Stomach (tissue), 9 donors: Measurements from ENCODE around the gene NDUFB2. TPM values are rescaled to one million over a fixed set of nuclear protein-coding genes. Genes with fewer than 3 reads are reported as not detected.

Experiments
- DNase-seq, 2 donors: peaks; one replicate each; pipeline versions ENCODE4 v3.0.0 to v3.0.0-alpha.2; 2013 to 2019
- H3K27ac ChIP-seq, 5 donors: fragments of 200-600 bp in 4 of 5; sonication (generic) in 4 of 5; one replicate each; pipeline ENCODE4 v1.5.1; 2013 to 2019; ENCODE audit warnings: mild to moderate bottlenecking in 1 of 5, moderate library complexity in 1 of 5
- H3K27me3 ChIP-seq, 3 donors: fragments of 200-600 bp; sonication (generic); one replicate each; pipeline ENCODE4 v1.5.1; 2017 to 2019; ENCODE audit warnings: mixed run types in 1 of 3
- H3K36me3 ChIP-seq, 4 donors: fragments of 200-600 bp; sonication (generic); 1 replicate in 3 of 4; 2 replicates in 1 of 4; pipeline ENCODE4 v1.5.1; 2016 to 2019
- H3K4me1 ChIP-seq, 4 donors: fragments of 200-600 bp; sonication (generic); one replicate each; pipeline ENCODE4 v1.5.1; 2016 to 2019
- H3K4me3 ChIP-seq, 4 donors: fragments of 200-600 bp; sonication (generic) in 3 of 4; one replicate each; pipeline ENCODE4 v1.5.1; 2016 to 2019; ENCODE audit warnings: mild to moderate bottlenecking in 1 of 4
- H3K9me3 ChIP-seq, 4 donors: fragments of 200-600 bp; sonication (generic); one replicate each; pipeline ENCODE4 v1.5.1; 2016 to 2019
- EP300 ChIP-seq: sonication (generic); formaldehyde crosslinking; IDR thresholded peaks from one replicate; pipeline ENCODE4 v1.6.1; 2017; ENCODE audit warnings: antibody characterized with exemption
- POLR2A ChIP-seq, 4 donors: fragments of 450-650 bp; IDR thresholded peaks; one replicate each; pipeline ENCODE4 v1.6.1; 2016; ENCODE audit warnings: antibody characterized with exemption in 4 of 4, control low read depth in 2 of 4, mild to moderate bottlenecking in 1 of 4, moderate library complexity in 1 of 4
- POLR2AphosphoS5 ChIP-seq, 3 donors: sonication (generic); formaldehyde crosslinking; IDR thresholded peaks; one replicate each; pipeline ENCODE4 v1.6.1; 2016; ENCODE audit warnings: antibody characterized with exemption in 3 of 3
- WGBS, 5 donors: extraction: QIAGEN DNeasy Blood & Tissue Kit in 3 of 5; methylation state at CpG; one replicate each; pipeline versions ENCODE4 v1.1.5 to v1.1.7; 2013 to 2018; 5-methylcytosine and 5-hydroxymethylcytosine counted together
- intact Hi-C: fragments of 100-400 bp; cut with DNase I; formaldehyde crosslinking; loops from one replicate; pipeline ENCODE4 v1.15.1; 2023; ENCODE audit warnings: low total_unique reads
- polyA plus RNA-seq, 3 donors: library from polyadenylated mRNA; stranded (reverse); fragments of 200-250 nt; gene quantifications; one replicate each; pipeline ENCODE4 v1.2.3, GENCODE V29; 2013
- total RNA-seq, 5 donors: library from RNA; depleted of rRNA; stranded (reverse); fragments of >200 nt; gene quantifications; one replicate each; pipeline versions ENCODE4 v1.1.0 to v1.2.3, GENCODE V29; 2014 to 2016
- TF ChIP-seq, protein P1 (sequence below), 7 experiments: fragments of 450-650 bp in 4 of 7; fragments of 200-600 bp in 3 of 7; sonication (generic) in 3 of 7; IDR thresholded peaks; one replicate each; pipeline ENCODE4 v1.5.1; 2016 to 2019; ENCODE audit warnings: antibody characterized with exemption in 7 of 7, control low read depth in 2 of 7, mild to moderate bottlenecking in 1 of 7
- donor health status: healthy with polysubstance abuse.
- donor health status: Bipolar disorder and iron deficiency.
- donor health status: healthy.

NDUFB2 gene
- total and polyA plus RNA-seq, 8 donors, result 25.2 to 608 (median 96.6) TPM

DNA sequence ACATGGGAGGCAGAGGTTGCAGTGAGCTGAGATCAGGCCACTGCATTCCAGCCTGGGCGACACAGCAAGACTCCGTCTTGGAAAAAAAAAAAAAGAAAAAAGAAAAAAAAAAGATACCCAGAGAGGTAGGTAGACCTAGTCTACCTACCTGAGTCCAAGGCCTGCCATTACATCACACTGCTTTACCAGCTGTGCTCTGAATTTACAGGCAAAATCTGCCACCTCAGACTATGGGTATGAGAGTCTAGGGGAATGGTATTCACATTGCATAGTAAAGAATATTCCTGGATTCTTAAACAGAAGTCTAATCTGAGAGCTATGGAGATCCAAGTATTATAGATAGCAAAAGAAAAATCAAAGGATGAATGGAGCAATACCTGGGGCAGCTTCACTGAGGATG is 50.2 kb downstream of the NDUFB2 start:
- Histone ChIP-seq H3K27ac (no peak overlapping the region), H3K4me1 (peaks cover 0 to 1% (median 0%) of the 10 kb centered on the region in 4 donors), H3K27me3 (no peaks in the 10 kb centered on the region), H3K9me3 (no peaks in the 10 kb centered on the region), H3K4me3 (no peak overlapping the region), H3K36me3 (peaks cover 0 to 53% (median 39%) of the 10 kb centered on the region in 4 donors)
- TF ChIP-seq, protein P1, sequence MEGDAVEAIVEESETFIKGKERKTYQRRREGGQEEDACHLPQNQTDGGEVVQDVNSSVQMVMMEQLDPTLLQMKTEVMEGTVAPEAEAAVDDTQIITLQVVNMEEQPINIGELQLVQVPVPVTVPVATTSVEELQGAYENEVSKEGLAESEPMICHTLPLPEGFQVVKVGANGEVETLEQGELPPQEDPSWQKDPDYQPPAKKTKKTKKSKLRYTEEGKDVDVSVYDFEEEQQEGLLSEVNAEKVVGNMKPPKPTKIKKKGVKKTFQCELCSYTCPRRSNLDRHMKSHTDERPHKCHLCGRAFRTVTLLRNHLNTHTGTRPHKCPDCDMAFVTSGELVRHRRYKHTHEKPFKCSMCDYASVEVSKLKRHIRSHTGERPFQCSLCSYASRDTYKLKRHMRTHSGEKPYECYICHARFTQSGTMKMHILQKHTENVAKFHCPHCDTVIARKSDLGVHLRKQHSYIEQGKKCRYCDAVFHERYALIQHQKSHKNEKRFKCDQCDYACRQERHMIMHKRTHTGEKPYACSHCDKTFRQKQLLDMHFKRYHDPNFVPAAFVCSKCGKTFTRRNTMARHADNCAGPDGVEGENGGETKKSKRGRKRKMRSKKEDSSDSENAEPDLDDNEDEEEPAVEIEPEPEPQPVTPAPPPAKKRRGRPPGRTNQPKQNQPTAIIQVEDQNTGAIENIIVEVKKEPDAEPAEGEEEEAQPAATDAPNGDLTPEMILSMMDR (IDR thresholded peaks at IDR 0.05), result no peak
- TF ChIP-seq EP300 (no peak), POLR2A (IDR thresholded peaks at IDR 0.05) (no peak), POLR2AphosphoS5 (IDR thresholded peaks at IDR 0.05) (no peak)
- 93 to 100% (median 97%) methylated on average over 2 of the region's 2 CpGs for WGBS, 5 donors
- DNase-seq, result no peak
- intact Hi-C loops, result no loop called here

DNA sequence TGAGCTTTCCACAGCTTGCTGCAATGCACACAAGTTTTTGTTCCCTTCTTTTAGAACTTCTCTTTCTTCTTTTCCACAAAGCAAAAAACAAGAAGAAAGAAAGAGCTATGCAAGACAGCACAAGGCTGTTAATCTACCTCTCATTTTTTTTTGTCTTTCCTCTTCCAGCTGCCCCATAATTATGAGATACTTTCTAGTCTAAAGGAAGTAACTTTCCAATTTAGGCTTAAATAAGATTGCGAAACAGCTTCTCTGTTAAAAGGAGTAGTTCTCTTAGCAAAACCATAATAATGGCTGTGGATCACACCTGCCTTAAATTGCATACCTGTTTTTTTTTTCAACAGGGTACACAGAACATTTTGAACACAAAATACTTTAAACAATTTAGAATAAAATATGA is 56.0 kb downstream of the NDUFB2 start:
- peaks cover 0 to 53% (median 42%) of the 10 kb centered on the region in 4 donors for H3K36me3 ChIP-seq
- TF ChIP-seq POLR2A (IDR thresholded peaks at IDR 0.05) (no peak), POLR2AphosphoS5 (IDR thresholded peaks at IDR 0.05) (no peak), EP300 (no peak)
- TF ChIP-seq, protein P1 (IDR thresholded peaks at IDR 0.05), result no peak
- intact Hi-C loops, result no loop called here
- no peaks in the 10 kb centered on the region for H3K27me3 ChIP-seq
- H3K27ac ChIP-seq, result no peak overlapping the region
- no peaks in the 10 kb centered on the region for H3K4me1 ChIP-seq
- 87 to 100% (median 95%) methylated on average over 1 of the region's 1 CpG for WGBS, 5 donors
- no peak for DNase-seq
- H3K4me3 ChIP-seq, result no peak overlapping the region
- H3K9me3 ChIP-seq, result no peaks in the 10 kb centered on the region

DNA sequence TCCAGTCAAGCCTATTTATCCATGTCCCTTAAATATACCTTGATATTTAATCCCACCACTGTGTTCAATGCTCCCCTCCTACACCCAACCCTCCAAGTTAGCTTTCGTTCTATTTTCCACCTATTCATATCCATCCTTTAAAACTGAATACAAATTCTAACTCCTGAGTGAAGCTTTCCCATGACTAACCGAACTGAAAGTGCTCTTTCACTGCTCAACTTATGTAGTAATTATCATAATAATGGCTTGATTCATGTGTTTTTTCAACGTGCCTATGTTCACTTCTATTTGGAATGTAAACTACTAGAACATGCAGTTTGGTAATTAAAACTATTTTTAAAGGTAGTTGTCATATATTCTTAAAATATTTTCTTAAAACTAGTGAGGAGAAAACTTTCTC is 58.0 kb downstream of the NDUFB2 start:
- no peak overlapping the region for H3K27ac ChIP-seq

More for the DNA sequence above, 58.0 kb downstream of the NDUFB2 start:
- TF ChIP-seq POLR2AphosphoS5 (IDR thresholded peaks at IDR 0.05) (no peak), POLR2A (IDR thresholded peaks at IDR 0.05) (no peak), EP300 (no peak)
- TF ChIP-seq, protein P1 (IDR thresholded peaks at IDR 0.05), result no peak
- DNase-seq, result no peak
- Histone ChIP-seq H3K4me1 (no peaks in the 10 kb centered on the region), H3K4me3 (no peak overlapping the region), H3K9me3 (no peaks in the 10 kb centered on the region), H3K27me3 (no peaks in the 10 kb centered on the region), H3K36me3 (peaks cover 0 to 42% (median 28%) of the 10 kb centered on the region in 4 donors)
- intact Hi-C loops, result no loop called here
- 75 to 80% (median 76%) methylated on average over 3 of the region's 3 CpGs for WGBS, 5 donors

Other genes with a start within 250 kb of the NDUFB2 start
- 100 to 1,000 TPM in 1 of 5 donors, 10 to 100 TPM in 4; 21.0 to 102 (median 73.9) TPM for gene MKRN1, start 217.2 kb upstream of the NDUFB2 start, total RNA-seq
- gene MKRN1, start 217.2 kb upstream of the NDUFB2 start, polyA plus RNA-seq, result 10 to 100 TPM; 35.2 to 57.4 (median 42.1) TPM
- 10 to 100 TPM in 1 of 5 donors, 1 to 10 TPM in 4; 4.1 to 17.8 (median 6.2) TPM for gene DENND2A, start 55.9 kb upstream of the NDUFB2 start, total RNA-seq
- 10 to 100 TPM in 1 of 3 donors, 1 to 10 TPM in 2; 1.8 to 11.5 (median 8.3) TPM for gene DENND2A, start 55.9 kb upstream of the NDUFB2 start, polyA plus RNA-seq
- 10 to 100 TPM in 4 of 5 donors, 1 to 10 TPM in 1; 2.7 to 62.3 (median 22.0) TPM for gene ADCK2, start 23.8 kb upstream of the NDUFB2 start, total RNA-seq
- 10 to 100 TPM in 2 of 3 donors, 1 to 10 TPM in 1; 8.7 to 20.9 (median 10.5) TPM for gene ADCK2, start 23.8 kb upstream of the NDUFB2 start, polyA plus RNA-seq
- 100 to 1,000 TPM in 1 of 5 donors, 10 to 100 TPM in 4; 24.0 to 105 (median 43.3) TPM for gene BRAF, start 228.2 kb downstream of the NDUFB2 start, total RNA-seq
- 1 to 10 TPM; 3.9 to 6.9 (median 4.6) TPM for gene BRAF, start 228.2 kb downstream of the NDUFB2 start, polyA plus RNA-seq